NCI-H2196 (cell line): Measurements from ENCODE around the gene CDC20B.

Experiments
- DNase-seq: peaks from one replicate; lab custom pipeline; 2025; ENCODE audit not compliant: unreplicated experiment; lab: John Stamatoyannopoulos, UW

CDC20B gene, protein sequence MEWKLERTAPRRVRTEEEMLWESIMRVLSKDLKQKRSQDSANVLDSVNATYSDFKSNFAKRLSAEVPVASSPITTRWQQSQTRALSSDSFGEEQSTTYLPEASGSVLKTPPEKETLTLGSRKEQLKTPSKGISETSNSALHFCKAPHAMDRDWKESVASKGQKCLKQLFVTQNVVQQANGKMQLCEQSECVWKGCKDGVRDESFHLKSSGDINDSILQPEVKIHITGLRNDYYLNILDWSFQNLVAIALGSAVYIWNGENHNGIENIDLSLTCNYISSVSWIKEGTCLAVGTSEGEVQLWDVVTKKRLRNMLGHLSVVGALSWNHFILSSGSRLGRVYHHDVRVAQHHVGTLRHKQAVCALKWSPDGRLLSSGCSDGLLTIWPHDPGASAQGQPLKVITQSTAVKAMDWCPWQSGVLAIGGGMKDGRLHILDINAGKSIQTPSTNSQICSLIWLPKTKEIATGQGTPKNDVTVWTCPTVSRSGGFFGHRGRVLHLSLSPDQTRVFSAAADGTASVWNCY

GRCh38 chr5:55172937-55173686 is at the start of gene CDC20B:
TSS of gene CDC20B (minus strand) at chr5:55173177. CDS start at chr5:55173000, 177 bp downstream.
- peak; percentile 72 for DNase-seq

GRCh38 chr5:55222092-55222984 is 49.4 kb upstream of the CDC20B start:
- DNase-seq: no peak

DNA sequence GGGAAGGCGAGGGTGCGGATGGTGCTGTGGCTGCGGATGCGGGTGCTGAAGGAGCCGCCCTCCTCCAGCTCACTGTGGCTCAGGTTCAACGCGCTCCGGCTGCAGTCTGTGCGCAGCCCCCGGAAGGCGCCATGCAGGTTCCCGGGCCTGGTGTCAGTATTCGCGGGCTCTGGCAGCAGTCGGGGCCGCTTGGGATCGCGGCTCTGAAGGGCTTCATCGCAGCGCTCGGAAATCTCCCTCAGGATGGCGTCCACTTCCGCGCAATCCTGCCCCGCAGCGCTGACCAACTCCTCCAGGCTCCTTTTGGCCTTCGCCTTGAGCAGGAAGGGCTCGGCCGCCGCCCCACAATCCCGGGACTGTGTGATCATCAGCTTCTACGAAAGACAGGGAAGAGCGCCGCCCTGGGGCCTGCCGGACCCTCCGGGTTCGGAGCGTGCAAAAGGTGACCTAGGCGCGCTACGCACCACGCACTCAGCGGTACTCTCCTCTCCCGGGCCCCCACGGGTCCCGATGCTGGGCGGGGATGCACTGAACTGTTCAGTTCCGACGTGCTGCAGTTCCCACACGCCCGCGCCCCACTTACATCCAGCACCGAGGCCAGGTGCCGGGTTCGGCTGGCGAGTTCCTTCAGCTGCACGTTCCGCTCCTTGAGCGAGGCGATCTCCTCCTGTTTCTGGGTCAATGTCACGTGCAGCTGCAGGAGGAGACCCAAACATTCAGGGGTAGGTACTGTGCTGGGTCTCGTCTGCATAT is 47.6 kb upstream of the CDC20B start:
- DNase-seq: no peak

DNA sequence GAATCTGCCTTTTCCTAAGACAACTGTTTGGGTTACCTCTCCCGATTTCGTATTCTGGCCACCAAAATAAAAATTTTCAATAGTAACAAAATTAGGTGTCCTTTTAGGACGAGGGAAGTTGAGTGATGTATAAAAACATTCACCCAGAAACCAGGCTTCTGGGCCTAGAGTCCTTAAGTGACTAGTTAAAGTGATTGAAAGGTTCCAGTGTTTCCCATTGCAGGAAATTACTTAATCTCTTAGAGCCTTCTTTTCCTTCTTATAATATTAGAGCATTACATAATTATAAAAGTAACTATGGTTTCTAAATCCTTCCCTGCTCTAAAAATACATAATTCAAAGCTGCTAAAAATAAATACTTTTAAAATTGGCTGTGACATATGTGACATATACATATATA is 46.8 kb upstream of the CDC20B start:
- no peak for DNase-seq

- peak; percentile 70 for DNase-seq
Observed at GRCh38 chr5:55218967-55219366, 46.0 kb upstream of the CDC20B start.

- no peak for DNase-seq
Observed at GRCh38 chr5:55211184-55211874, 38.4 kb upstream of the CDC20B start.

GRCh38 chr5:55205001-55205400 is 32.0 kb upstream of the CDC20B start:
- no peak for DNase-seq

- DNase-seq: no peak
Observed at GRCh38 chr5:55191165-55191564, 18.2 kb upstream of the CDC20B start.

DNA sequence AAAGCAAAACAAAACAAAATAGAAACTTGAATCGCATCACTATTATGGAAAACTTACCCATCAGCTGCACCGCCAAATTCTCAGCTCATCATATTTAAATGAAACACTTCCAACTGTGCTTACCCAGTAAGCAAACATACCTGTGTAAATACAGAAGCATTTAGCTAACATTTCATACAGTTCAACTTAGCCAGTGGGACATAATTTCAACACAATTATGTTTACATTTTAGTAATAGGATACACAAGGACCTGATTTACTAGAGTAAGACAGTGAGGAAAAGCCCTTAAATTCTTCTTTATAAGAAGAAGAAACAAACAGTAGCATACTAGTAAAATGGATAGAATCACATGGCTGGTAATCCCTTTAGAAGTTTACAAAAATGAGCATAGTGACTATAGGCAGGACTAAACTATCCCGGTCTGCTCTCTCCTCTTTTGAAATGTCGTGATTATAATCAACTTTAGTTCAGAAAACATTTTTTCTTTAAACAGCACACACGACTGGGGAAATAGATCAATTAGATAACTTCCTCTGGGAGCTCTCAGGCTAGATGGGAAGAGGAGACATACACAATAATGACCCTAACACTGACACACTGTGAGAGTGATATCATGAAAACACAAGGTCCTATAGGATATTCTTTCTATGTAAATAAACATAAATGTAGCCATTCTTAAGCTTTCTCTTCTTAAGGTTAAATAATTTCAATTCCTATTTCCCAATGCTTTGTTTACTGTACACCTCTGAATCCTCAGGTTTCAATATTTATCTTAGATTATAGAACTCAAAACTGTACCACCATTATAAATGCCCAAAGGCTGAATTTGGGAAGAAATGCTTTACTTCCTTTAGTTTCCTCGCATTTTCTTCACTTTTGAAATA is 15.9 kb upstream of the CDC20B start:
- peak; percentile 2 for DNase-seq

DNA sequence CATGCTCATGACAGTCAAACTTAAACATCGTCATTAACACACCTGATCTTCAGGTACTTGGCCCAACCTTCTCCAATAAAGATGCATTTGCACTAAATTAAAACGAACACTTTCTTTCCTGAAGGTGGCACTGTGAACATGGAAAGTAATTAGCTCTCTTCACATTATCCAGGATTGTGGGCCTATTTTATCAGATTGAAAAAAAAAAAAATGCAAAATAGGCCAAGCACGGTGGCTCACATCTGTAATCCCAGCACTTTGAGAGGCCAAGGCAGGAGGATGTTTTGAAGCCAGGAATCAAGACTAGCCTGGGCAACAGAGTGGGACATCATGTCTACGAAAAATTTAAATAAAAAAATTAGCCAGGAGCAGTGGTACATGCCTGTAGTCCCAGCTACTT is 14.4 kb upstream of the CDC20B start:
- DNase-seq: peak; percentile 19

DNA sequence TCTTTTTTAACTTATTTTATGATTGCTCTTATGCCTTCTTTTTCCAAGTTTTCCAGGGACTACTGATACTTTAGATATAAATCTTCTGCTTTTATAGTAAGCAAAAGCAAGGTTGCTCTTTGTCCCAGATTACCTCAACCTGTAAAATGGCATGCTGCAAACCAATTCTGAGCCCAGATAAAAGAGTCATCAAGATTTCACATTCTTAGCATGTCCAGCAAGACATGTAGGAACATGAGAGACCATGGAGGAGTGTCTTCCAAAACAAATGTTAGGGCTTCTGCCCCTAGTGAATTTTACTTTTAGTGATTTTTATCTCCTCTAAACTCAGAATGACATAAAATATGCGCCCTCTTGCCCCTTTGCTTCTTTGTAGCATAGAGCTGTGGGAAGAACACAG is 7.0 kb upstream of the CDC20B start:
- no peak for DNase-seq

GRCh38 chr5:55177078-55177477 is 4.1 kb upstream of the CDC20B start:
- DNase-seq: no peak

DNA sequence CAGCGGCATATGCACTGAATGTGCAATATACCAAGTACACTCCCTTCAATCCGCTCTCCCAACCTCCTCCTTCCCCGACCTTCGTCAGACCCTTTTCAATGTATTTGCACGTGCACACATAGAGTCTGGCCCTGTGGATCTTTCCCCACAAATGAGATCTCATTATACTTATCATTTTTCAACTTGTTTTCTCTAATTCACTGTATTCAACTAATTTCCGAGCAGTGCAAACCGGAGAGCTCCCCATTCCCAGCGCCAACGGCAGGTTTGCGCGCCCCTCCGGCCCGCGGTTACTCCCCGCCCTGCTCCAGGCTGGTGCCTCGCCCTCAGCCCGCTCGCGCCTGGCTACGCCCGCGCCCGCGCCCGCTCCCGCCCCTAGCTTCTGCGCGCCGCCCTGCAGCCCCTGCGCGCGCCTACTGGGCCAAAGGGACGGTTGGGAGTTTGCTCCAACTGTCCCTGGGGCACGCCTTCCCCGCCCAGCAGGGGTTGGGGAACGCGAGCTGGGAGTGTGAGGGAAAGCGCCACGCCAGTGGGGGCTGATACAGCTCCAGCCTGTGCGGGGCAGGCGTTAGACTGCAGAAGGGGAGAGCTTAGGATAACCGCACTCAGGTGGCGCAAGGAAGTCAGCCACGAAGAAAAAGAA is 3.3 kb upstream of the CDC20B start:
- peak; percentile 64 for DNase-seq

GRCh38 chr5:55175781-55176175 is 2.8 kb upstream of the CDC20B start:
- no peak for DNase-seq

GRCh38 chr5:55173687-55174230 is 782 bp upstream of the CDC20B start:
- no peak for DNase-seq

GRCh38 chr5:55172051-55172899 is 702 bp downstream of the CDC20B start:
- peak; percentile 67 for DNase-seq

DNA sequence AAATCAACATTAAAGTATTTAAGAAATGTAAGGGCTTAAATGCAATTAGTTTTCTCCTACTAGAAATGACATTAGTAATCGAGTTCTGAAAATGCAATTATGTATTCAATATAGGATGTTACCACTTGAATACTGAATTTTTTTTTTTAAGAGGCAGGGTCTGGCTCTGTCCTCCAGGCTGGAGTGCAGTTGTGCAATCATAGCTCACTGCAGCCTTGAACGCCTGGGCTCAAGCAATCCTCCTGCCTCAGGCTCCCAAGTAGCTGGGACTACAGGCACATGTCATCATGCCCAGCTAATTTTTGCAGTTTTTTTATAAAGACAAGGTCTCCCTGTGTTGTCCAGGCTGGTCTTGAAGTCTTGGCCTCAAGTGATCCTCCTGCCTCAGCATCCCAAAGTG is 1.5 kb downstream of the CDC20B start:
- DNase-seq: no peak
